AG04449 (cell line): ENCODE data around the gene AFG1L.
"Not testable (repeated sequence)": the region's sequence is repeated elsewhere in the genome, so short reads cannot be mapped to it uniquely, and the experiment has no call there.

Experiments used
- CTCF ChIA-PET: fragments of 350-600 bp; formaldehyde crosslinking; extraction: SDS; loops from one replicate; lab custom pipeline; 2021; ENCODE audit warnings: antibody characterized with exemption; lab: Yijun Ruan, JAX
- POLR2A ChIA-PET: fragments of 400-600, 350-600 bp; formaldehyde crosslinking; extraction: SDS; loops from one replicate; lab custom pipeline; 2020; ENCODE audit warnings: antibody characterized with exemption, inconsistent platforms; lab: Yijun Ruan, JAX
- DNase-seq: peaks from one replicate; pipeline ENCODE4 v3.0.0-alpha.2; 2010; ENCODE audit warnings: low read depth, low spot score
- H3K4me3 ChIP-seq: 2 replicates; pipeline ENCODE4 v1.5.1; 2011; ENCODE audit warnings: low read depth, mild to moderate bottlenecking, control low read depth, low read length
- TF ChIP-seq, protein P1 (sequence below): IDR thresholded peaks from one replicate; pipeline ENCODE4 v1.5.1; 2011; ENCODE audit warnings: mild to moderate bottlenecking, moderate library complexity, low read length, control low read depth, inconsistent platforms; ENCODE audit not compliant: insufficient read depth; ENCODE audit errors: missing control alignments

Gene AFG1L

DNA sequence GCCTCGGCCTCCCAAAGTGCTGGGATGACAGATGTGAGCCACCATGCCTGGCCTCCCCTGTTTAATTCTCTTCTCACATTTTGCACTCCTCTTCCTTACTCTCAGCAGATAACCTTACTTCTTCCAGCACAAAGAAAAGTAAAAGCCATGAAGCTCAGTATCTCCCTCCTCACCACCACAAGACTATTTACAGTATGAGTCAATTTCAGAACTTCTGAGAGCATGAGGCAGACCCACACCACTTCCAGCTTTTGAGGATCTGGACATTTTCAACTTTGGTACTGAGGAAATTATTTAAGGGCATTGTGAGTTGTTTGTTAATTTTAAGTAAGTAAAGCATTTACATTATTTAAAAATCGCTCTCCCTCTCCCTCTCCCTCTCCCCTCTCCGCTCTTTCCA, 26.0 kb upstream of the AFG1L start:
- POLR2A ChIA-PET, result no interaction called here
- CTCF ChIA-PET, result no interaction called here
- DNase-seq, result no peak
- no peak overlapping the region for H3K4me3 ChIP-seq
- TF ChIP-seq, protein P1, sequence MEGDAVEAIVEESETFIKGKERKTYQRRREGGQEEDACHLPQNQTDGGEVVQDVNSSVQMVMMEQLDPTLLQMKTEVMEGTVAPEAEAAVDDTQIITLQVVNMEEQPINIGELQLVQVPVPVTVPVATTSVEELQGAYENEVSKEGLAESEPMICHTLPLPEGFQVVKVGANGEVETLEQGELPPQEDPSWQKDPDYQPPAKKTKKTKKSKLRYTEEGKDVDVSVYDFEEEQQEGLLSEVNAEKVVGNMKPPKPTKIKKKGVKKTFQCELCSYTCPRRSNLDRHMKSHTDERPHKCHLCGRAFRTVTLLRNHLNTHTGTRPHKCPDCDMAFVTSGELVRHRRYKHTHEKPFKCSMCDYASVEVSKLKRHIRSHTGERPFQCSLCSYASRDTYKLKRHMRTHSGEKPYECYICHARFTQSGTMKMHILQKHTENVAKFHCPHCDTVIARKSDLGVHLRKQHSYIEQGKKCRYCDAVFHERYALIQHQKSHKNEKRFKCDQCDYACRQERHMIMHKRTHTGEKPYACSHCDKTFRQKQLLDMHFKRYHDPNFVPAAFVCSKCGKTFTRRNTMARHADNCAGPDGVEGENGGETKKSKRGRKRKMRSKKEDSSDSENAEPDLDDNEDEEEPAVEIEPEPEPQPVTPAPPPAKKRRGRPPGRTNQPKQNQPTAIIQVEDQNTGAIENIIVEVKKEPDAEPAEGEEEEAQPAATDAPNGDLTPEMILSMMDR, result no peak

DNA sequence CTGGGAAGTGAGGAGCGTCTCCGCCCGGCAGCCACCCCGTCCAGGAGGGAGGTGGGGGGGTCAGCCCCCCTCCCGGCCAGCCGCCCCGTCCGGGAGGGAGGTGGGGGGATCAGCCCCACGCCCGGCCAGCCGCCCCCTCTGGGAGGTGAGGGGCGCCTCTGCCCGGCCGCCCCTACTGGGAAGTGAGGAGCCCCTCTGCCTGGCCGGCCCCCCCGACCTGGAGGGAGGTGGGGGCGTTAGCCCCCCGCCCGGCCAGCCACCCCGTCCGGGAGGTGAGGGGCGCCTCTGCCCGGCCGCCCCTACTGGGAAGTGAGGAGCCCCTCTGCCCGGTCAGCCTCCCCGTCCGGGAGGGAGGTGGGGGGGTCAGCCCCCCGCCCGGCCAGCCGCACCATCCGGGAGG, 24.9 kb upstream of the AFG1L start:
- H3K4me3 ChIP-seq, CTCF ChIA-PET, POLR2A ChIA-PET, DNase-seq: not testable (repeated sequence)

DNA sequence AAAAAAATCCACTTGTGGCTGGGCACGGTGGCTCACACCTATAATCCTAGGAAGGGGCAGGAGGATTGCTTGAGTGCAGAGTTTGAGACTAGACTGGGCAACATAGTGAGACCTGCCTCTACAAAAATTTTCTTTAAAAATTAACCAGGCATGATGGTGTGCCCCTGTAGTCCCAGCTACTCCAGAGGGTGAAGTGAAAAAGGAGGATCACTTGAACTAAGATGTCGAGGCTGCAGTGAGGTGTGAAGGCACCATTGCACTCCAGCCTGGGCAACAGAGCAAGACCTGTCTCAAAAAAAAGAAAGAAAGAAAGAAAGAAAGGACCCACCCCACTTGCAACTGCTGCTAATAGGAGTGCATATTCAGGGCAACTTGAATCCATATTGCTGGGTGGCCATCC, 20.3 kb upstream of the AFG1L start:
- TF ChIP-seq, protein P1, result no peak
- DNase-seq, result no peak
- H3K4me3 ChIP-seq, result no peak overlapping the region
- ChIA-PET CTCF (no interaction called here), POLR2A (no interaction called here)

DNA sequence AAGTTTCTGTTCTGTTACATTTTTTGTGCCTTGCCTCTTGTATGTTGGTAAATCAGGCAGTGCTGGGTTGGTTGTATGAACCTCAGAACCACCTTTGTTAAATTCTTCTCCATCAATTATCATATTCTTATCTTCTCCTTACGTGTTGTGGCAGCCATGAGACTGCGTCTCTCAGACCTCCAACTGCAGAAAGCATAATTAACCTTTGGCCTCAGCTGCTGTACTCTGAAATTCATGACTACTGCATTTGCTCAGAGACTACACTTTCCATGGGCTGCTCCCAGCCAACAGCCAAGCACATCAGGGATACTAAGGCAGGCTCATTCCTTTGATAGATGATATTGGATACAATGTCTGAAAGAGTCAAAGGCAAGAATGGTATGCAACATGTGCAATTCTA, 18.9 kb upstream of the AFG1L start:
- TF ChIP-seq, protein P1, result no peak
- no peak for DNase-seq
- H3K4me3 ChIP-seq, result no peak overlapping the region
- CTCF ChIA-PET, result no interaction called here
- POLR2A ChIA-PET, result no interaction called here

DNA sequence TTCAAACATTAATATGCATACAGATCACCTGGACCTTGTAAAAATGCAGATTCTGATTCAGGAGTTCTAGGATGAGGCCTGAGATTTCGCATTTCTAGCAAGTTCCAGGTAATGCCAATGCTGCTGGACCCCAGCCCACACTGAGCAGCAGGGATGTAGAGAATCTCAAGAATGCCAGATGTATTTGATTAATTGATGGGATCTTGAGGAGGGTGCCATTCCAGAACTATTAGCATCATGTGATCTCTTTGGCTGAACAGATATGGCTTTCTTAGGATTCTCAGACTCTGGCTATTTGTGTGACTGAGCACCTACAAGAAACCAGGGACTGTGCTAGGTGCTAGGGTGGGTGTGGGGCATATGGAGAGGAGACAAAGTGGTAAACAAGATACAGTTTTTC, 17.6 kb upstream of the AFG1L start:
- no peak for DNase-seq
- ChIA-PET CTCF (no interaction called here), POLR2A (no interaction called here)
- no peak overlapping the region for H3K4me3 ChIP-seq
- TF ChIP-seq, protein P1, result no peak

DNA sequence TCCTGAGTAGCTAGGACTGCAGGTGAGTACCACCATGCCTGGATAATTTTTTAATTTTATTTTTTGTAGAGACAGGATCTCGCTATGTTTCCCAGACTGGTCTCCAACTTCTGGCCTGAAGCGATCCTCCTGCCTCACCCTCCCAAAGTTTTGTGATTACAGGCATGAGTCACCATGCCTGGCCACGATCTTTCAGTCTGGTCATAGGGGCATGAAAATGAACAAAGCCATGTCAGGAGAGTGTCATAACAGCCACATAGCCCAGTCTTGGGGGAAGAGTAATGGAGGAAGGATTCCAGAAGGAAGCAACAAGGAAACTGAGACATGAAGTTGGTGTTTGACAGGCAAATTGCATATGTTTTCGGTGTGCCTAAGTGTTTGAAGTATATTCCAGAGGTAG, 17.0 kb upstream of the AFG1L start:
- H3K4me3 ChIP-seq, result no peak overlapping the region
- TF ChIP-seq, protein P1, result no peak
- POLR2A ChIA-PET, result no interaction called here
- DNase-seq, result no peak
- CTCF ChIA-PET, result no interaction called here

DNA sequence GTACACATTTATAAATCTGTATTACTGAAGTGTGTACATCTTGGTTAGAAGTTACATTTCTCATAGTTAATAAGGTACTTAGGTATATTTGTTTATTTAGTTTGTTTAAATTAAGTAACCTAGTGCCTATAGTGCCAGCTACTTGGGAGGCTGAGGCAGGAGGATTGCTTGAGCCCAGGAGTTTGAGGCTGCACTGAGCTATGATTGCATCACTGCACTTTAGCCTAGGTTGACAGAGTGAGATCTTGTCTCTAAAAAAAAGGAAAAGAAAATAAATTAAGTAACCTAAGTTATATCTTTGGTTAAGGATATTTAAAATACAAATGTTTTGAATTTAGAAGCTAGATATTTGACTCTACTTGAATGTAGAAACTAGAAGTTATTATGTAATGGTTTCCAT, 9.5 kb upstream of the AFG1L start:
- TF ChIP-seq, protein P1, result no peak
- DNase-seq, result no peak
- no peak overlapping the region for H3K4me3 ChIP-seq
- ChIA-PET CTCF (no interaction called here), POLR2A (no interaction called here)
